ENCODE results near the gene NHP2.
"Not testable (repeated sequence)": the region's sequence is repeated elsewhere in the genome, so short reads cannot be mapped to it uniquely, and the experiment has no call there.

DNA sequence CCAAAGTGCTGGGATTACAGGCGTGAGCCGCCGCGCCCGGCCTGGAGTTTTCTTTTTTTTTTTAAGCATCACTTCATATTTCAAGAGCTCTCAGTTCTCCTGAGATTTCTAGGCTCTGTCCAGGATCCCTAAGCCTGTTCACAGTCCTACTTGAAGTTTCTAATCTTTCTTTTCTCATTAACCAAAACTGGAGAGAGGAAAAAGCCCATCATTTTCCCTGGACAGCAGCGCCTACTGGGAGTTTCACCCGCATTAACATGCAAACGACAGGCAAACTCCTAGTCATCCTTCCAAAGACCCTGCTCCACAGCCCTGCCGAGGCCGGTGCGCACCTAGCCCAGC lies 23.5 kb downstream of the NHP2 start:
- TF ChIP-seq, protein P1, sequence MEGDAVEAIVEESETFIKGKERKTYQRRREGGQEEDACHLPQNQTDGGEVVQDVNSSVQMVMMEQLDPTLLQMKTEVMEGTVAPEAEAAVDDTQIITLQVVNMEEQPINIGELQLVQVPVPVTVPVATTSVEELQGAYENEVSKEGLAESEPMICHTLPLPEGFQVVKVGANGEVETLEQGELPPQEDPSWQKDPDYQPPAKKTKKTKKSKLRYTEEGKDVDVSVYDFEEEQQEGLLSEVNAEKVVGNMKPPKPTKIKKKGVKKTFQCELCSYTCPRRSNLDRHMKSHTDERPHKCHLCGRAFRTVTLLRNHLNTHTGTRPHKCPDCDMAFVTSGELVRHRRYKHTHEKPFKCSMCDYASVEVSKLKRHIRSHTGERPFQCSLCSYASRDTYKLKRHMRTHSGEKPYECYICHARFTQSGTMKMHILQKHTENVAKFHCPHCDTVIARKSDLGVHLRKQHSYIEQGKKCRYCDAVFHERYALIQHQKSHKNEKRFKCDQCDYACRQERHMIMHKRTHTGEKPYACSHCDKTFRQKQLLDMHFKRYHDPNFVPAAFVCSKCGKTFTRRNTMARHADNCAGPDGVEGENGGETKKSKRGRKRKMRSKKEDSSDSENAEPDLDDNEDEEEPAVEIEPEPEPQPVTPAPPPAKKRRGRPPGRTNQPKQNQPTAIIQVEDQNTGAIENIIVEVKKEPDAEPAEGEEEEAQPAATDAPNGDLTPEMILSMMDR (conservative IDR thresholded peaks at IDR 0.05 in 1 of 2, IDR thresholded peaks at IDR 0.05 in 1 of 2; ENCODE audit: extremely low read depth in 1 of 2, insufficient read depth in 1 of 2, low read depth in 1 of 2, low read length in 2 of 2), result not testable (repeated sequence)
- TF ChIP-seq EZH2 (IDR thresholded peaks at IDR 0.05; ENCODE audit: borderline replicate concordance, low read length), result not testable (repeated sequence)

Measured in mammary epithelial cell (primary cell).